ENCODE results near the gene PCDHGC3. TPM values are rescaled to one million over a fixed set of nuclear protein-coding genes. Genes with fewer than 3 reads are reported as not detected.

Gene PCDHGC3
- polyA plus RNA-seq, 1 experiment: 47.4 TPM

GRCh38 chr5:141496038-141496437 lies 20.3 kb downstream of the PCDHGC3 start:
- Histone ChIP-seq H3K27ac (ENCODE audit: low read depth, low read length) (no peak overlapping the region), H3K9me3 (ENCODE audit: control insufficient read depth, insufficient read depth, low read length) (peaks cover 11% of the 10 kb centered on the region; the same call in 1 of the 2 replicates), H3K27me3 (ENCODE audit: control insufficient read depth, insufficient read depth, low read length) (no peaks in the 10 kb centered on the region), H3K4me3 (ENCODE audit: low read depth, low read length) (no peak overlapping the region)
- no peak for TF ChIP-seq CTCF (IDR thresholded peaks at IDR 0.05; ENCODE audit: low read depth, low read length)
- POLR2A ChIA-PET: no interaction called here
- DNase-seq (ENCODE audit: low read depth, low spot score): no peak
- CTCF ChIA-PET: interaction anchor here (1.5 kb wide), 1 partner anchor 68 kb away, joined by 4 read pairs; no protein-coding TSS in a partner anchor

GRCh38 chr5:141501761-141502160 lies 26.0 kb downstream of the PCDHGC3 start:
- DNase-seq (ENCODE audit: low read depth, low spot score): no peak
- Histone ChIP-seq H3K27ac (ENCODE audit: low read depth, low read length) (no peak overlapping the region), H3K27me3 (ENCODE audit: control insufficient read depth, insufficient read depth, low read length) (no peaks in the 10 kb centered on the region), H3K9me3 (ENCODE audit: control insufficient read depth, insufficient read depth, low read length) (no peaks in the 10 kb centered on the region), H3K4me3 (ENCODE audit: low read depth, low read length) (no peak overlapping the region)
- ChIA-PET CTCF (interaction anchor here (1.0 to 1.6 kb wide), 3 partner anchors 11 to 56 kb away, joined by 5 to 6 read pairs (median 6); no protein-coding TSS in a partner anchor), POLR2A (interaction anchor here (1.0 kb wide), 1 partner anchor 25 kb away, joined by 3 read pairs; no protein-coding TSS in a partner anchor)
- no peak for TF ChIP-seq CTCF (IDR thresholded peaks at IDR 0.05; ENCODE audit: low read depth, low read length)

GRCh38 chr5:141503681-141504080 lies 27.9 kb downstream of the PCDHGC3 start:
- Histone ChIP-seq H3K27me3 (ENCODE audit: control insufficient read depth, insufficient read depth, low read length) (no peaks in the 10 kb centered on the region), H3K4me3 (ENCODE audit: low read depth, low read length) (no peak overlapping the region), H3K27ac (ENCODE audit: low read depth, low read length) (no peak overlapping the region), H3K9me3 (ENCODE audit: control insufficient read depth, insufficient read depth, low read length) (no peaks in the 10 kb centered on the region)
- POLR2A ChIA-PET: no interaction called here
- CTCF ChIA-PET: no interaction called here
- no peak for DNase-seq (ENCODE audit: low read depth, low spot score)
- no peak for TF ChIP-seq CTCF (IDR thresholded peaks at IDR 0.05; ENCODE audit: low read depth, low read length)

- TF ChIP-seq CTCF (IDR thresholded peaks at IDR 0.05; ENCODE audit: low read depth, low read length): no peak
- H3K27ac ChIP-seq (ENCODE audit: low read depth, low read length): no peak overlapping the region
- no peaks in the 10 kb centered on the region for H3K27me3 ChIP-seq (ENCODE audit: control insufficient read depth, insufficient read depth, low read length)
- CTCF ChIA-PET: no interaction called here
- POLR2A ChIA-PET: no interaction called here
- no peak overlapping the region for H3K4me3 ChIP-seq (ENCODE audit: low read depth, low read length)
- no peak for DNase-seq (ENCODE audit: low read depth, low spot score)
- H3K9me3 ChIP-seq (ENCODE audit: control insufficient read depth, insufficient read depth, low read length): no peaks in the 10 kb centered on the region
These were observed 28.4 kb downstream of the PCDHGC3 start for GRCh38 chr5:141504216-141504615.

GRCh38 chr5:141506381-141507155 lies 30.8 kb downstream of the PCDHGC3 start:
- Histone ChIP-seq H3K9me3 (ENCODE audit: control insufficient read depth, insufficient read depth, low read length) (no peaks in the 10 kb centered on the region), H3K4me3 (ENCODE audit: low read depth, low read length) (no peak overlapping the region), H3K27ac (ENCODE audit: low read depth, low read length) (peak overlapping the region; percentile 39), H3K27me3 (ENCODE audit: control insufficient read depth, insufficient read depth, low read length) (no peaks in the 10 kb centered on the region)
- ChIA-PET CTCF (interaction anchor here (0.7 to 11.7 kb wide), 4 partner anchors 16 to 959 kb away, joined by 3 to 165 read pairs (median 6); no protein-coding TSS in a partner anchor), POLR2A (interaction anchor here (0.7 to 4.7 kb wide), 5 partner anchors 12 to 704 kb away, joined by 3 to 40 read pairs (median 23); partner anchors contain the start of gene PCDHGC3)
- no peak for TF ChIP-seq CTCF (IDR thresholded peaks at IDR 0.05; ENCODE audit: low read depth, low read length)
- DNase-seq (ENCODE audit: low read depth, low spot score): no peak

Measured in AG04450 (cell line).